Progenitor cell of endocrine pancreas (in vitro differentiated cells): ENCODE measurements around the gene AP4B1. TPM values are rescaled to one million over a fixed set of nuclear protein-coding genes. Genes with fewer than 3 reads are reported as not detected.

Source experiments
- DNase-seq: peaks from one replicate; pipeline ENCODE4 v3.0.0; 2021; ENCODE audit warnings: low spot score; ENCODE audit not compliant: unreplicated experiment
- H3K27ac Mint-ChIP-seq: 2 replicates; pipeline ENCODE4 v1.8.0; 2021; ENCODE audit warnings: mild to moderate bottlenecking, moderate library complexity, mixed read lengths
- H3K27me3 Mint-ChIP-seq: 2 replicates; pipeline ENCODE4 v1.8.0; 2021; ENCODE audit warnings: mixed read lengths
- H3K36me3 Mint-ChIP-seq: 2 replicates; pipeline ENCODE4 v1.8.0; 2022; ENCODE audit warnings: mixed read lengths; ENCODE audit not compliant: insufficient read depth
- H3K4me1 Mint-ChIP-seq: 2 replicates; pipeline ENCODE4 v1.8.0; 2021; ENCODE audit warnings: low read depth, mixed read lengths
- H3K4me3 Mint-ChIP-seq: 2 replicates; pipeline ENCODE4 v1.8.0; 2021; ENCODE audit warnings: low read depth, mild to moderate bottlenecking, moderate library complexity, mixed read lengths
- H3K9me3 Mint-ChIP-seq: 2 replicates; pipeline ENCODE4 v1.8.0; 2021; ENCODE audit warnings: low read depth, mixed read lengths
- CTCF ChIP-seq: fragments of 200-600 bp; sonication (generic); IDR thresholded peaks from one replicate; pipeline ENCODE4 v1.5.0; 2021; ENCODE audit warnings: antibody characterized with exemption, mild to moderate bottlenecking; ENCODE audit not compliant: unreplicated experiment
- total RNA-seq: library from RNA; stranded (reverse); gene quantifications from 2 replicates; pipeline ENCODE4 v1.2.1, GENCODE V29; 2021

Gene AP4B1
- total RNA-seq, 1 donor from 2014 or later, result 20.2 TPM

- H3K36me3 Mint-ChIP-seq, result peaks cover 28% of the 10 kb centered on the region
Measured at GRCh38 chr1:113942527-113942926, 37.9 kb upstream of the AP4B1 start.

GRCh38 chr1:113941245-113941559, 36.6 kb upstream of the AP4B1 start:
- peaks cover 5% of the 10 kb centered on the region for H3K9me3 Mint-ChIP-seq
- peaks cover 6% of the 10 kb centered on the region for H3K4me1 Mint-ChIP-seq
- no peak overlapping the region for H3K27ac Mint-ChIP-seq
- no peak for DNase-seq
- H3K36me3 Mint-ChIP-seq, result peaks cover 28% of the 10 kb centered on the region
- no peak overlapping the region for H3K4me3 Mint-ChIP-seq
- no peaks in the 10 kb centered on the region for H3K27me3 Mint-ChIP-seq
- TF ChIP-seq CTCF, result no peak

More at GRCh38 chr1:113942527-113942926, 37.9 kb upstream of the AP4B1 start:
- Mint-ChIP-seq H3K27ac (no peak overlapping the region), H3K4me3 (no peak overlapping the region), H3K9me3 (peaks cover 5% of the 10 kb centered on the region), H3K27me3 (no peaks in the 10 kb centered on the region), H3K4me1 (peaks cover 19% of the 10 kb centered on the region)
- no peak for TF ChIP-seq CTCF
- no peak for DNase-seq

- H3K4me1 Mint-ChIP-seq, result peaks cover 2% of the 10 kb centered on the region
- H3K4me3 Mint-ChIP-seq, result no peak overlapping the region
- H3K27ac Mint-ChIP-seq, result no peak overlapping the region
- peaks cover 5% of the 10 kb centered on the region for H3K9me3 Mint-ChIP-seq
- DNase-seq, result no peak
- TF ChIP-seq CTCF, result no peak
- H3K36me3 Mint-ChIP-seq, result peaks cover 25% of the 10 kb centered on the region
- no peaks in the 10 kb centered on the region for H3K27me3 Mint-ChIP-seq
Measured at GRCh38 chr1:113940365-113941244, 36.0 kb upstream of the AP4B1 start.

GRCh38 chr1:113938192-113938591, 33.6 kb upstream of the AP4B1 start:
- Mint-ChIP-seq H3K4me1 (peaks cover 15% of the 10 kb centered on the region), H3K36me3 (peaks cover 11% of the 10 kb centered on the region), H3K4me3 (no peak overlapping the region), H3K27me3 (no peaks in the 10 kb centered on the region), H3K9me3 (no peaks in the 10 kb centered on the region), H3K27ac (no peak overlapping the region)
- DNase-seq, result no peak
- TF ChIP-seq CTCF, result no peak

- no peak overlapping the region for H3K27ac Mint-ChIP-seq
Measured at GRCh38 chr1:113937146-113937545, 32.5 kb upstream of the AP4B1 start.

More at GRCh38 chr1:113937146-113937545, 32.5 kb upstream of the AP4B1 start:
- TF ChIP-seq CTCF, result no peak
- H3K4me3 Mint-ChIP-seq, result no peak overlapping the region
- H3K36me3 Mint-ChIP-seq, result peaks cover 7% of the 10 kb centered on the region
- no peak for DNase-seq
- H3K27me3 Mint-ChIP-seq, result no peaks in the 10 kb centered on the region
- H3K4me1 Mint-ChIP-seq, result peaks cover 22% of the 10 kb centered on the region
- H3K9me3 Mint-ChIP-seq, result no peaks in the 10 kb centered on the region
